WI38 (cell line): ENCODE measurements around the gene DCTN1.

Experiments used
- H3K4me3 ChIP-seq: 2 replicates; pipeline ENCODE4 v1.5.1; 2011; ENCODE audit warnings: low read depth, mild to moderate bottlenecking, control low read depth, low read length
- CTCF ChIP-seq: IDR thresholded peaks from 2 replicates; pipeline ENCODE4 v1.5.1; 2012; ENCODE audit warnings: low read depth, mild to moderate bottlenecking, control low read depth, low read length

DCTN1 gene

GRCh38 chr2:74379851-74380789, at the start of gene DCTN1:
Gene DCTN1, minus strand, starts transcription at chr2:74380311. Its CDS starts 274 bp downstream, at chr2:74380037.
- H3K4me3 ChIP-seq = peak within 1 kb of the TSS; percentile 61
- TF ChIP-seq CTCF = no peak

DNA sequence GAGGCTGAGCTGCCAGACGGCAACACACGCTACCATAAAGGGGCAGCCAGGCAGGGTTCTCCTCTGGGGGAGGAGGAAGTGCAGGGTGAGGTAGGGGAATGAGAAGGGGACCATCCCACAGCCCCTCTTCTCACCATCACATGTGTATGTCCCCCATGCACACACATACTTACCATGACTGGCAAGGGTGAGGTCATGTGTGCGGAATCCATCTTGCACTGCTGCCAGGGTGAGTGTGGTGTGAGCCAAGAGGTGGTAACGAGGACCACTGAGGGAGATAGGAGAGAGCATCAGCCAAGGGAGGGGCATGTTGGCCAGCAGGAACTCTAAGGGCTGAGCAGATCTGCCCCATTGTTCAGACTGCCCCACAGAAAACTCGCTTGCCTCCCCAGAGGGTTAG, 48.6 kb upstream of the DCTN1 start:
- no peak for TF ChIP-seq CTCF
- no peak overlapping the region for H3K4me3 ChIP-seq

- TF ChIP-seq CTCF = no peak
- H3K4me3 ChIP-seq = no peak overlapping the region
These were observed 47.4 kb upstream of the DCTN1 start for GRCh38 chr2:74427551-74427950.

DNA sequence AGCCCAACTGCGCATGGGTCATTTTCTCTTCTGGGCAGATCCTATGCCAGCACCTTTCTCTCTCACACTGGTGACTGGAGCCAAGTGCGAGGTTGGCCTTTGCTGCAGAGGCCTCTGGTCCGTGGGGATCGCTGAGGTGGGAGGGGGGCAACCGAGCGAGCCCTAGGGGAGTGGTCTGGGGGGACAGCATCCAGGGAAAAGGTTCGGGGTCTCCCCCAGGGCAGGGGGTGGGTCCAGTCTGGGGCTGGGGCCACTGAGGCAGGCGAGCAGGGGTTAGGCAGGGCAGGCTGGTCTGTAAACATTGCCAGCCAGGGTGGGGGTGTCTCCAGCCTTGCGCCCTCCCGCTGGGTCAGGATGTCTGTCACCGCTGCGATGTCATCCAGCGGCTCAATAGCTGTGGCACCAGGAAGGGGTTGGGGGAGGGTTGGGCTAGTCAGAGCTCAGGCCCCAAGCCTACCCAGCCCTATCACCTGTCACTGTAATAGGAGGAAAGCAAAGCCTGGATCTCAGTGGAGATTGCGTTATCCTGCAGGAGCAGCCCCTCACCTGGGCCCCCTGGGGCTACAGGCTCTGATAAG, 46.2 kb upstream of the DCTN1 start:
- H3K4me3 ChIP-seq = no peak overlapping the region
- no peak for TF ChIP-seq CTCF

DNA sequence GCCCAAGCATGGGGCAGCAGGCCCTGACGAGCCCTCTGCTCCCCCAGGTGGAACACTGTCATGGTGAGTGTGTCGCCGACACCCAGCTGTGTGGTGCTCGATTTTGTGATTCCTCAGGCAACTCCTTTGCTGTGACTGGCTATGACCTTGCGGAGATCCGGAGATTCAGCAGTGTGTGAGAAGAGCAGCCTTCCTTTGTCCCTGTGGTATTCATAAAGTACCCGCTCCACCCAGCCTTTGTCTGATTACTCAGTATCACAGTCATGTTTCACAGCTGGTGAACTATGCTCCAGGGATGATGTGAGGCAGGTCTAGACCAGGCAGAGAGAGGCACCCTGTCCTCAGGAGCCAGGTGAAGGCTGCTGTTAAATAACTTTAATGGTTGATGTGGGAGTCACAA, 45.4 kb upstream of the DCTN1 start:
- TF ChIP-seq CTCF = no peak
- no peak overlapping the region for H3K4me3 ChIP-seq

- H3K4me3 ChIP-seq = no peak overlapping the region
- TF ChIP-seq CTCF = no peak
These were observed 44.9 kb upstream of the DCTN1 start for GRCh38 chr2:74424995-74425406.
